NCI-H526 treated with DMSO at 0.1 percent for 48 hours (cell line): ENCODE measurements around the gene RHBDD1.

Source experiments
- DNase-seq: peaks from one replicate; lab custom pipeline; 2025; lab: John Stamatoyannopoulos, UW

The RHBDD1 gene

GRCh38 chr2:226983895-226984749 is 148.3 kb downstream of the RHBDD1 start:
- DNase-seq, result no peak

- peak; percentile 25 for DNase-seq
These were observed 149.1 kb downstream of the RHBDD1 start for GRCh38 chr2:226984750-226985582.

- no peak for DNase-seq
These were observed 149.7 kb downstream of the RHBDD1 start for GRCh38 chr2:226985583-226985946.

GRCh38 chr2:226991663-226992062 is 155.8 kb downstream of the RHBDD1 start:
- no peak for DNase-seq

GRCh38 chr2:226993171-226993570 is 157.3 kb downstream of the RHBDD1 start:
- DNase-seq, result no peak

GRCh38 chr2:226994775-226995174 is 158.9 kb downstream of the RHBDD1 start:
- no peak for DNase-seq

- DNase-seq, result no peak
These were observed 159.8 kb downstream of the RHBDD1 start for GRCh38 chr2:226995625-226996041.

GRCh38 chr2:226999661-227000060 is 163.8 kb downstream of the RHBDD1 start:
- DNase-seq, result no peak

- peak; percentile 11 for DNase-seq
These were observed 164.3 kb downstream of the RHBDD1 start for GRCh38 chr2:227000123-227000522.

GRCh38 chr2:227004482-227004881 is 168.6 kb downstream of the RHBDD1 start:
- no peak for DNase-seq

GRCh38 chr2:227006189-227006897 is 170.5 kb downstream of the RHBDD1 start:
- no peak for DNase-seq

- no peak for DNase-seq
These were observed 171.3 kb downstream of the RHBDD1 start for GRCh38 chr2:227007148-227007547.

- no peak for DNase-seq
These were observed 172.1 kb downstream of the RHBDD1 start for GRCh38 chr2:227007940-227008339.

- no peak for DNase-seq
These were observed 174.6 kb downstream of the RHBDD1 start for GRCh38 chr2:227010433-227010832.

GRCh38 chr2:227013330-227013729 is 177.5 kb downstream of the RHBDD1 start:
- DNase-seq, result no peak

GRCh38 chr2:227013881-227014280 is 178.0 kb downstream of the RHBDD1 start:
- no peak for DNase-seq

- DNase-seq, result no peak
These were observed 181.0 kb downstream of the RHBDD1 start for GRCh38 chr2:227016894-227017293.

- DNase-seq, result no peak
These were observed 184.6 kb downstream of the RHBDD1 start for GRCh38 chr2:227020416-227020815.

GRCh38 chr2:227022608-227023007 is 186.8 kb downstream of the RHBDD1 start:
- no peak for DNase-seq

- DNase-seq, result no peak
These were observed 189.7 kb downstream of the RHBDD1 start for GRCh38 chr2:227025510-227025909.

- DNase-seq, result no peak
These were observed 193.7 kb downstream of the RHBDD1 start for GRCh38 chr2:227029426-227030105.

- no peak for DNase-seq
These were observed 194.9 kb downstream of the RHBDD1 start for GRCh38 chr2:227030789-227031188.
